Nasal cavity respiratory epithelium epithelial cell of viscerocranial mucosa (primary cell): ENCODE results near the gene TAL2. TPM values are rescaled to one million over a fixed set of nuclear protein-coding genes. Genes with fewer than 3 reads are reported as not detected.

Experiments
- total RNA-seq: library from RNA; depleted of rRNA; stranded (reverse); fragments of >200 nt; gene quantifications from 2 replicates; pipeline ENCODE4 v1.2.3, GENCODE V29; 2014

Gene TAL2
- total RNA-seq: not detected in 2 replicates

GRCh38 chr9:105662184-105663104 lies at the start of gene TAL2:
Gene TAL2, plus strand, starts transcription at chr9:105662457. Its CDS starts 40 bp downstream, at chr9:105662497.

GRCh38 chr9:105694190-105694847 lies 32.1 kb downstream of the TAL2 start, which contains the start of gene TMEM38B:
Gene TMEM38B, plus strand, starts transcription at chr9:105694541. Its CDS starts 120 bp downstream, at chr9:105694661.

Other genes with a start within 250 kb of the TAL2 start
- 2.7 and 8.4 TPM in 2 replicates for gene FSD1L, start 214.4 kb upstream of the TAL2 start, total RNA-seq
- 24.6 and 34.8 TPM in 2 replicates for gene FKTN, start 104.3 kb upstream of the TAL2 start, total RNA-seq
- gene TMEM38B, start 32.1 kb downstream of the TAL2 start, total RNA-seq: 30.1 and 37.3 TPM in 2 replicates